CD14-positive monocyte (primary cell): ENCODE data around the gene SLC6A13. TPM values are rescaled to one million over a fixed set of nuclear protein-coding genes. Genes with fewer than 3 reads are reported as not detected.

Experiments
- DNase-seq, 3 donors: peaks; one replicate each; pipeline ENCODE4 v3.0.0-alpha.2; 2011 to 2022
- H2AFZ ChIP-seq: 2 replicates; pipeline ENCODE4 v1.6.0; 2012; ENCODE audit warnings: mild to moderate bottlenecking, low read depth, low read length, inconsistent platforms; ENCODE audit not compliant: insufficient read depth, poor library complexity, severe bottlenecking
- H3K27ac ChIP-seq, 2 donors: 1 replicate in 1 of 2; 2 replicates in 1 of 2; pipeline ENCODE4 v1.5.1; 2012 to 2013; ENCODE audit warnings: low read length in 2 of 2, control low read depth in 1 of 2, inconsistent platforms in 1 of 2, low read depth in 1 of 2, mild to moderate bottlenecking in 1 of 2
- H3K27me3 ChIP-seq, 2 donors: one replicate each; pipeline versions ENCODE4 v1.6.0 to v1.6.1; 2011 to 2013; ENCODE audit warnings: low read length in 2 of 2; ENCODE audit not compliant: control insufficient read depth in 2 of 2, insufficient read depth in 2 of 2
- H3K36me3 ChIP-seq, 2 donors: replicated peaks in 1 of 2; 1 replicate in 1 of 2; 2 replicates in 1 of 2; pipeline versions ENCODE4 v1.5.1 to v1.6.1; 2012 to 2013; ENCODE audit warnings: low read length in 2 of 2, control low read depth in 1 of 2, inconsistent platforms in 1 of 2, mild to moderate bottlenecking in 1 of 2; ENCODE audit not compliant: insufficient read depth in 2 of 2, control insufficient read depth in 1 of 2
- H3K4me1 ChIP-seq, 2 donors: 1 replicate in 1 of 2; 2 replicates in 1 of 2; pipeline versions ENCODE4 v1.5.1 to v1.6.1; 2012 to 2013; ENCODE audit warnings: low read length in 2 of 2, control low read depth in 1 of 2, inconsistent platforms in 1 of 2, mild to moderate bottlenecking in 1 of 2, moderate library complexity in 1 of 2; ENCODE audit not compliant: insufficient read depth in 2 of 2, control insufficient read depth in 1 of 2
- H3K4me2 ChIP-seq: replicated peaks from 2 replicates; pipeline ENCODE3; 2012; ENCODE audit warnings: low read length, moderate library complexity, mild to moderate bottlenecking; ENCODE audit not compliant: poor library complexity, severe bottlenecking; ENCODE audit errors: extremely low read depth
- H3K4me3 ChIP-seq, 3 experiments: fragments of 200-600 bp in 1 of 3; sonication (generic) in 1 of 3; replicated peaks in 1 of 3; 1 replicate in 2 of 3; 2 replicates in 1 of 3; pipeline ENCODE4 v1.5.1; 2011 to 2013; ENCODE audit warnings: low read length in 3 of 3, mild to moderate bottlenecking in 3 of 3, control low read depth in 2 of 3, low read depth in 2 of 3, inconsistent platforms in 1 of 3, moderate library complexity in 1 of 3
- H3K79me2 ChIP-seq: 2 replicates; pipeline ENCODE4 v1.6.0; 2012; ENCODE audit warnings: mild to moderate bottlenecking, control low read depth, inconsistent platforms, low read length, moderate library complexity; ENCODE audit not compliant: insufficient read depth
- H3K9ac ChIP-seq: 2 replicates; pipeline ENCODE4 v1.6.0; 2017; ENCODE audit warnings: low read length, mild to moderate bottlenecking; ENCODE audit not compliant: insufficient read depth, poor library complexity, severe bottlenecking
- H3K9me3 ChIP-seq, 2 donors: replicated peaks in 1 of 2; 1 replicate in 1 of 2; 2 replicates in 1 of 2; pipeline versions ENCODE4 v1.5.1 to v1.6.1; 2012 to 2013; ENCODE audit warnings: low read length in 2 of 2, control low read depth in 1 of 2; ENCODE audit not compliant: control insufficient read depth in 1 of 2, insufficient read depth in 1 of 2
- H4K20me1 ChIP-seq: 2 replicates; pipeline ENCODE4 v1.6.0; 2012; ENCODE audit warnings: mild to moderate bottlenecking, low read length, control low read depth, moderate library complexity; ENCODE audit not compliant: insufficient read depth
- H3K27ac Mint-ChIP-seq, 7 donors: one replicate each; pipeline ENCODE4 v1.8.0; 2020; ENCODE audit warnings: mild to moderate bottlenecking in 7 of 7, mixed read lengths in 7 of 7, moderate library complexity in 6 of 7, inconsistent platforms in 2 of 7
- H3K27me3 Mint-ChIP-seq, 3 donors: one replicate each; pipeline ENCODE4 v1.8.0; 2021 to 2022; ENCODE audit warnings: low read depth in 3 of 3, mild to moderate bottlenecking in 3 of 3, mixed read lengths in 3 of 3, moderate library complexity in 3 of 3, inconsistent platforms in 1 of 3
- H3K36me3 Mint-ChIP-seq, 2 donors: one replicate each; pipeline ENCODE4 v1.8.0; 2020; ENCODE audit warnings: mixed read lengths in 2 of 2, inconsistent platforms in 1 of 2, mild to moderate bottlenecking in 1 of 2
- H3K4me1 Mint-ChIP-seq: one replicate; pipeline ENCODE4 v1.8.0; 2020; ENCODE audit warnings: mild to moderate bottlenecking, mixed read lengths
- H3K4me3 Mint-ChIP-seq, 2 donors: one replicate each; pipeline ENCODE4 v1.8.0; 2020; ENCODE audit warnings: mild to moderate bottlenecking in 2 of 2, mixed read lengths in 2 of 2, moderate library complexity in 1 of 2
- H3K9me3 Mint-ChIP-seq, 7 donors: one replicate each; pipeline ENCODE4 v1.8.0; 2020 to 2022; ENCODE audit warnings: mixed read lengths in 7 of 7, mild to moderate bottlenecking in 6 of 7, moderate library complexity in 6 of 7, inconsistent platforms in 2 of 7
- WGBS: methylation state at CpG from one replicate; pipeline ENCODE4 v1.1.5; 2013; ENCODE audit warnings: missing lambda C conversion rate; ENCODE audit not compliant: insufficient coverage; 5-methylcytosine and 5-hydroxymethylcytosine counted together
- intact Hi-C, 2 donors: fragments of 100-400 bp; cut with micrococcal nuclease; formaldehyde crosslinking; loops; one replicate each; pipeline versions ENCODE4 v1.15.0 to v1.15.1; 2023
- polyA plus RNA-seq, 3 donors: library from polyadenylated mRNA; depleted of rRNA in 1 of 3; unstranded in 2 of 3; stranded (reverse) in 1 of 3; fragments of 300-500 nt in 2 of 3; fragments of >200 nt in 1 of 3; fragmentation: Illumina TruSeq in 2 of 3; gene quantifications; 1 replicate in 2 of 3; 2 replicates in 1 of 3; pipeline ENCODE4 v1.2.3, GENCODE V29; 2012 to 2021
- TF ChIP-seq, protein P1 (sequence below): fragments of 200-600 bp; IDR thresholded peaks from one replicate; pipeline ENCODE4 v1.8.0; 2022; ENCODE audit warnings: antibody characterized with exemption, mild to moderate bottlenecking

The SLC6A13 gene
- polyA plus RNA-seq, 3 donors: 0.13 TPM; not detected in 2

DNA sequence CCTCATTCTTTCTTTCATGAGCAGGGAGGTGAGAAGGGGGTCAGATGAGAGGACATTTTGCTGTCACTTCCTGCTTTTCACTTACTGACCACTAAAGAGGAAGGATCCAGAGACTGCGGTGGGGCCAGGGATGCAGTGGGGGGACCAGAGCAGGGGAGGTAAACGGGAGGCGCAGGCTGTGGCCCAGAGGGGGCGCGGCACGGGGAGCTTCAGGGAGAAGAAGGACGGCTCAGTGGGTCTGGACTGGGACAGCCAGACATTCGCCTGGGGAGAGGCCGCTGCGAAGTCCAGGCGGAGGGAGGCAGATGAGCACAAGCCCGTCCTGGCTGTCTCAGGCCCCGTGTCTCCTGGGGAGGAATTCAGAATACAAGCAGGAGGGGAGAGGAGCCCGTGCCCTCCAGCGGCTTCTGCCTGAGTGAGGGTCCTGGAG is 89.9 kb downstream of the SLC6A13 start:
- H3K27me3 ChIP-seq: no peaks in the 10 kb centered on the region
- no peak overlapping the region for H3K9ac ChIP-seq
- H3K4me3 ChIP-seq: peak overlapping the region in 1 of 3 experiments; percentile 40
- no peaks in the 10 kb centered on the region for H4K20me1 ChIP-seq
- WGBS: 51% methylated on average over 13 of the region's 15 CpGs
- H3K9me3 Mint-ChIP-seq: no peaks in the 10 kb centered on the region
- H3K36me3 ChIP-seq: no peaks in the 10 kb centered on the region
- H3K4me1 ChIP-seq: peaks cover 27 to 35% of the 10 kb centered on the region in 2 donors
- H3K4me1 Mint-ChIP-seq: peaks cover 37% of the 10 kb centered on the region
- peak; percentile 28 to 53 (median 44) for DNase-seq
- H3K27ac ChIP-seq: no peak overlapping the region
- H3K4me2 ChIP-seq: peak overlapping the region; percentile 48
- peaks cover 8 to 26% (median 13%) of the 10 kb centered on the region in 3 donors for H3K27me3 Mint-ChIP-seq
- H3K79me2 ChIP-seq: no peaks in the 10 kb centered on the region
- H3K36me3 Mint-ChIP-seq: no peaks in the 10 kb centered on the region
- H3K27ac Mint-ChIP-seq: peak overlapping the region in 6 of 7 donors; percentile 11 to 85 (median 64)
- TF ChIP-seq, protein P1, sequence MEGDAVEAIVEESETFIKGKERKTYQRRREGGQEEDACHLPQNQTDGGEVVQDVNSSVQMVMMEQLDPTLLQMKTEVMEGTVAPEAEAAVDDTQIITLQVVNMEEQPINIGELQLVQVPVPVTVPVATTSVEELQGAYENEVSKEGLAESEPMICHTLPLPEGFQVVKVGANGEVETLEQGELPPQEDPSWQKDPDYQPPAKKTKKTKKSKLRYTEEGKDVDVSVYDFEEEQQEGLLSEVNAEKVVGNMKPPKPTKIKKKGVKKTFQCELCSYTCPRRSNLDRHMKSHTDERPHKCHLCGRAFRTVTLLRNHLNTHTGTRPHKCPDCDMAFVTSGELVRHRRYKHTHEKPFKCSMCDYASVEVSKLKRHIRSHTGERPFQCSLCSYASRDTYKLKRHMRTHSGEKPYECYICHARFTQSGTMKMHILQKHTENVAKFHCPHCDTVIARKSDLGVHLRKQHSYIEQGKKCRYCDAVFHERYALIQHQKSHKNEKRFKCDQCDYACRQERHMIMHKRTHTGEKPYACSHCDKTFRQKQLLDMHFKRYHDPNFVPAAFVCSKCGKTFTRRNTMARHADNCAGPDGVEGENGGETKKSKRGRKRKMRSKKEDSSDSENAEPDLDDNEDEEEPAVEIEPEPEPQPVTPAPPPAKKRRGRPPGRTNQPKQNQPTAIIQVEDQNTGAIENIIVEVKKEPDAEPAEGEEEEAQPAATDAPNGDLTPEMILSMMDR: no peak
- intact Hi-C loops: no loop called here
- H3K9me3 ChIP-seq: no peaks in the 10 kb centered on the region
- peak overlapping the region; percentile 65 to 81 for H3K4me3 Mint-ChIP-seq
- H2AFZ ChIP-seq: peak overlapping the region; percentile 65

- H3K4me1 ChIP-seq: peaks cover 27 to 34% of the 10 kb centered on the region in 2 donors
- no peaks in the 10 kb centered on the region for H3K36me3 Mint-ChIP-seq
These were observed 90.6 kb downstream of the SLC6A13 start for GRCh38 chr12:171743-172676.

More at GRCh38 chr12:171743-172676, 90.6 kb downstream of the SLC6A13 start:
- intact Hi-C loops: no loop called here
- H3K36me3 ChIP-seq: no peaks in the 10 kb centered on the region
- TF ChIP-seq, protein P1: no peak
- peak overlapping the region in 1 of 3 experiments; percentile 40 for H3K4me3 ChIP-seq
- Mint-ChIP-seq H3K27me3 (peaks cover 8 to 26% (median 13%) of the 10 kb centered on the region in 3 donors), H3K27ac (peak overlapping the region in 6 of 7 donors; percentile 11 to 85 (median 64)), H3K4me1 (peaks cover 40% of the 10 kb centered on the region), H3K9me3 (no peaks in the 10 kb centered on the region), H3K4me3 (peak overlapping the region; percentile 65 to 81)
- H2AFZ ChIP-seq: peak overlapping the region; percentile 65
- no peak overlapping the region for H3K27ac ChIP-seq
- no peaks in the 10 kb centered on the region for H3K9me3 ChIP-seq
- no peak for DNase-seq
- WGBS: 53% methylated on average over 14 of the region's 18 CpGs
- no peaks in the 10 kb centered on the region for H4K20me1 ChIP-seq
- H3K79me2 ChIP-seq: no peaks in the 10 kb centered on the region
- no peak overlapping the region for H3K9ac ChIP-seq
- H3K4me2 ChIP-seq: peak overlapping the region; percentile 48
- H3K27me3 ChIP-seq: no peaks in the 10 kb centered on the region
